Measurements from ENCODE around the gene TCERG1L. TPM values are rescaled to one million over a fixed set of nuclear protein-coding genes. Genes with fewer than 3 reads are reported as not detected.

TCERG1L gene
- total RNA-seq, 1 experiment from 2014 or later: not detected

DNA sequence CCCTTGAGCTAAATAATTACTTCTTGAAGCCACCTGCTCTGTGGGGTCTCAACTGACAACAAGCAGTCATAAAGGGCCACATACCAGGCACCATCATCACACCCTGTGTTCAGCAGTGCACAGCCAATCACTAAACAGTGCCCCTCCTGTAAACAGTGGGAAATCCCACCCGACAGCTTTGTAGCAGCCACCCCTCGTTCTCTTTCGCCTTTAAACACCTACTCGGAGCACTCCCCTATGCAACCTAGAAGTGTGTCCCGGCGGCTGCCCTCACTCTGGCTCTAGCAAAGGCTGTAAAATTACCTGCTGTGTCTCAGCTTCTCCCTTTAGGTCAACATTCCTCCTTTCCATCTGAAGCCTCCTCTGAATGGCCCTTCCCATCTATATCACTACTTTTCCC lies 111.9 kb downstream of the TCERG1L start:
- Histone ChIP-seq H3K36me3 (ENCODE audit: low read depth) (no peaks in the 10 kb centered on the region), H3K27ac (no peak overlapping the region), H3K9me2 (ENCODE audit: insufficient read depth) (no peaks in the 10 kb centered on the region), H3K4me1 (replicated peaks; ENCODE audit: insufficient read depth) (no peaks in the 10 kb centered on the region), H4K20me1 (ENCODE audit: insufficient read depth) (no peaks in the 10 kb centered on the region), H3K79me2 (ENCODE audit: low read depth) (no peaks in the 10 kb centered on the region), H3K27me3 (ENCODE audit: insufficient read depth, low read depth) (peaks cover 53% of the 10 kb centered on the region), H3K9me3 (ENCODE audit: insufficient read depth, low read depth) (no peaks in the 10 kb centered on the region), H3F3A (ENCODE audit: insufficient read depth, low read depth) (no peaks in the 10 kb centered on the region), H3K4me3 (no peak overlapping the region), H3K4me2 (no peak overlapping the region), H2AFZ (no peak overlapping the region)
- ChIA-PET CTCF (no interaction called here), POLR2A (ENCODE audit: unreplicated experiment) (no interaction called here)
- BruUV-seq (replicated peaks): no TSS peak
- intact Hi-C loops (cut with micrococcal nuclease; ENCODE audit: unreplicated experiment): no loop called here
- TF ChIP-seq EZH2 (IDR thresholded peaks at IDR 0.05; ENCODE audit: low read depth): no peak
- TF ChIP-seq, protein P1, sequence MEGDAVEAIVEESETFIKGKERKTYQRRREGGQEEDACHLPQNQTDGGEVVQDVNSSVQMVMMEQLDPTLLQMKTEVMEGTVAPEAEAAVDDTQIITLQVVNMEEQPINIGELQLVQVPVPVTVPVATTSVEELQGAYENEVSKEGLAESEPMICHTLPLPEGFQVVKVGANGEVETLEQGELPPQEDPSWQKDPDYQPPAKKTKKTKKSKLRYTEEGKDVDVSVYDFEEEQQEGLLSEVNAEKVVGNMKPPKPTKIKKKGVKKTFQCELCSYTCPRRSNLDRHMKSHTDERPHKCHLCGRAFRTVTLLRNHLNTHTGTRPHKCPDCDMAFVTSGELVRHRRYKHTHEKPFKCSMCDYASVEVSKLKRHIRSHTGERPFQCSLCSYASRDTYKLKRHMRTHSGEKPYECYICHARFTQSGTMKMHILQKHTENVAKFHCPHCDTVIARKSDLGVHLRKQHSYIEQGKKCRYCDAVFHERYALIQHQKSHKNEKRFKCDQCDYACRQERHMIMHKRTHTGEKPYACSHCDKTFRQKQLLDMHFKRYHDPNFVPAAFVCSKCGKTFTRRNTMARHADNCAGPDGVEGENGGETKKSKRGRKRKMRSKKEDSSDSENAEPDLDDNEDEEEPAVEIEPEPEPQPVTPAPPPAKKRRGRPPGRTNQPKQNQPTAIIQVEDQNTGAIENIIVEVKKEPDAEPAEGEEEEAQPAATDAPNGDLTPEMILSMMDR (conservative IDR thresholded peaks at IDR 0.05): no peak
- DNase-seq: no peak

DNA sequence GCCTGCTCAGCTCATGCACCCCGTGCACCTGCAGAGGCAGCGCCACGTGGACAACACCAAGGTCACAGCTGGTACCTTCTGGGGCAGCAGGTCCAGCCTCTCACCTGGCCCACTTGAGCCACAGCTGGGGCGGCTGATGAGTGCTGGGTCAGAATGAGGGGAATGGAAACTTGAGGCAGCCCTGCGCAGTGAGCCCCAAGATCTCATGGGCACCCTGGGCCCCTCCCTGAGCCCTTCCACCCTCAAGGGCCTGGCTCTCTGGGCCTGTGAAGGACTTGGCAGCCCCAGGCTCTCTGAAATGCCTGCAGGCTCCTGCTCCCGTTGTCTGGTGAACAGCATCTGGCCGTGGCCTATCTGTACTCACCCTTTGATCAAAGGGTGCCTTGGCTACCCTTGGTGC lies 112.7 kb downstream of the TCERG1L start:
- H3K36me3 ChIP-seq (ENCODE audit: low read depth): no peaks in the 10 kb centered on the region
- DNase-seq: no peak
- POLR2A ChIA-PET (ENCODE audit: unreplicated experiment): no interaction called here
- H2AFZ ChIP-seq: no peak overlapping the region
- intact Hi-C loops (cut with micrococcal nuclease; ENCODE audit: unreplicated experiment): no loop called here
- no peak for TF ChIP-seq EZH2 (IDR thresholded peaks at IDR 0.05; ENCODE audit: low read depth)
- TF ChIP-seq, protein P1 (conservative IDR thresholded peaks at IDR 0.05): no peak
- no peaks in the 10 kb centered on the region for H3K9me3 ChIP-seq (ENCODE audit: insufficient read depth, low read depth)
- no peak overlapping the region for H3K4me3 ChIP-seq
- no TSS peak for BruUV-seq (replicated peaks)
- no peak overlapping the region for H3K4me2 ChIP-seq
- H4K20me1 ChIP-seq (ENCODE audit: insufficient read depth): no peaks in the 10 kb centered on the region
- H3K27ac ChIP-seq: no peak overlapping the region
- no peaks in the 10 kb centered on the region for H3K9me2 ChIP-seq (ENCODE audit: insufficient read depth)
- no peaks in the 10 kb centered on the region for H3F3A ChIP-seq (ENCODE audit: insufficient read depth, low read depth)
- peaks cover 61% of the 10 kb centered on the region for H3K27me3 ChIP-seq (ENCODE audit: insufficient read depth, low read depth)
- H3K79me2 ChIP-seq (ENCODE audit: low read depth): no peaks in the 10 kb centered on the region
- no peaks in the 10 kb centered on the region for H3K4me1 ChIP-seq (replicated peaks; ENCODE audit: insufficient read depth)
- CTCF ChIA-PET: no interaction called here

- no peak overlapping the region for H3K4me2 ChIP-seq
- ChIA-PET CTCF (no interaction called here), POLR2A (ENCODE audit: unreplicated experiment) (no interaction called here)
- no peaks in the 10 kb centered on the region for H4K20me1 ChIP-seq (ENCODE audit: insufficient read depth)
- no peaks in the 10 kb centered on the region for H3F3A ChIP-seq (ENCODE audit: insufficient read depth, low read depth)
- H2AFZ ChIP-seq: no peak overlapping the region
- intact Hi-C loops (cut with micrococcal nuclease; ENCODE audit: unreplicated experiment): no loop called here
- no peaks in the 10 kb centered on the region for H3K9me3 ChIP-seq (ENCODE audit: insufficient read depth, low read depth)
- no peak for TF ChIP-seq EZH2 (IDR thresholded peaks at IDR 0.05; ENCODE audit: low read depth)
- TF ChIP-seq, protein P1 (conservative IDR thresholded peaks at IDR 0.05): no peak
- DNase-seq: no peak
- H3K4me1 ChIP-seq (replicated peaks; ENCODE audit: insufficient read depth): no peaks in the 10 kb centered on the region
- BruUV-seq (replicated peaks): no TSS peak
- no peaks in the 10 kb centered on the region for H3K9me2 ChIP-seq (ENCODE audit: insufficient read depth)
- no peak overlapping the region for H3K4me3 ChIP-seq
- H3K27me3 ChIP-seq (ENCODE audit: insufficient read depth, low read depth): peaks cover 61% of the 10 kb centered on the region
- no peaks in the 10 kb centered on the region for H3K36me3 ChIP-seq (ENCODE audit: low read depth)
- no peak overlapping the region for H3K27ac ChIP-seq
- H3K79me2 ChIP-seq (ENCODE audit: low read depth): no peaks in the 10 kb centered on the region
Measured at GRCh38 chr10:131198401-131198800, 113.1 kb downstream of the TCERG1L start.

Data from PC-9 (cell line).